Colon (tissue), 2 donors: Measurements from ENCODE around the gene PPP2R5C.

ENCODE experiments used
- FAIRE-seq: peaks from 2 replicates; lab custom pipeline; 2012; peaks lifted over from hg19 to GRCh38; lab: Jason Lieb, UNC
- donor health status: control.
- donor health status: control.

The PPP2R5C gene

DNA sequence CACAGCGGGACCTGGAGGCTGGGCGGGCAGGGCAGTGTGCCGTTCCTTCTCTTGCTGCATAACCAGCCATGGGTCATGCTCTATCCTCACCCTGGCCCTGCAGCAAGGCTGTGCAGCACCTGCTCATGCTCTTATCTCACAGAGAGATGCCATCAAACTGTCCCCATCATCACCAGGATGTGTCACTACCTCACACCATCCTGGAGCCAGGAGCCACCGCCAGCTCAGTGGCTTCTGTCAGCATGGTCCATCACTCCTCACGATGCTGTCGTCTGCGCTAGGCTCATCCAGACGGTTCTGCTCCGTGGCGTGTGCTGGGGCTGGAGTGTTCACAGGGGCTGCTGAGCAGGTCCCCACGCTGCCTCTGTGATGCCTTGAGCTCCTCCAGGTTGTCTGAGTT is 125.7 kb downstream of the PPP2R5C start:
- no peak for FAIRE-seq

- no peak for FAIRE-seq
These were observed 126.7 kb downstream of the PPP2R5C start for GRCh38 chr14:101888182-101888581.

DNA sequence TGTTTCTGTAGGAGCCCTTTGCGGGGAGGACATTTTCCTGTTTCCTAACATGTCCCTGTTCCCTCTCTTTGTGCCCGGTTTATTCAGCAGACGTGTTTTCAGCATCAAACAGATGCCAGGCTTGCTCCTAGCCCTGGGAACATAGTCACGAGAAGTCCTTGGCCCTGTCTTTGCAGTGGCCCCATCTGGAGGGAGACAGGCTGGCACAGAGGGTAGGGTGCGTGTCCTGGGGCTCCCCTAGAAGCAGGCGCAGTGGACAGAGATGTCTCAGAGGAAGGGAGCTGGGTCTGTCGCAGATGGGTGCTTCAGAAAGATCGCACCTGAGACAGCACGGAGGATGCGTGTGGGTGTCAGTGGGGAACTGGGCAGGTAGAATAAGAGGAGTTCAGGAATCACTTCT is 127.9 kb downstream of the PPP2R5C start:
- FAIRE-seq, result no peak

- no peak for FAIRE-seq
These were observed 128.4 kb downstream of the PPP2R5C start for GRCh38 chr14:101889898-101890297.

- FAIRE-seq, result no peak
These were observed 130.0 kb downstream of the PPP2R5C start for GRCh38 chr14:101891471-101891870.

DNA sequence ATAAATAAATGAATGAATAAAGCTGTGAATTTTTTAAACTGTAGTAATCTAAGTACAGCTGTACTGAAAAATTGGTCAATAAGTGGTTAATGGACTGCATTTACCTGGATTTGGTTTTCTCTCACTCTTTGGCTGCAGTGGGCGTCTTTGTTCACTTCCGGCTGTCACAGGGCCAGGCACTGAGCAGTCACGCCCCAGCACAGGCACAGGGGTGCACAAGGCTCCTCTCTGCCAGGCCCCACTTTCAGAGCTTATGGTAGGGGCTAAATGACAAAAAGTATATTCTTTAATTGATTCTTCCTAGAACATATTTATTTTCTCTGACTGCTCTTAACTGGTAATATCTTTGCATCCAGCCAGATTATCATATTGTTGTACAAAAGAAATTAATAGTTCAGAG is 132.2 kb downstream of the PPP2R5C start:
- FAIRE-seq, result no peak

- FAIRE-seq, result peak; percentile 62
These were observed 133.0 kb downstream of the PPP2R5C start for GRCh38 chr14:101894365-101895081.

- FAIRE-seq, result no peak
These were observed 133.7 kb downstream of the PPP2R5C start for GRCh38 chr14:101895256-101895655.

DNA sequence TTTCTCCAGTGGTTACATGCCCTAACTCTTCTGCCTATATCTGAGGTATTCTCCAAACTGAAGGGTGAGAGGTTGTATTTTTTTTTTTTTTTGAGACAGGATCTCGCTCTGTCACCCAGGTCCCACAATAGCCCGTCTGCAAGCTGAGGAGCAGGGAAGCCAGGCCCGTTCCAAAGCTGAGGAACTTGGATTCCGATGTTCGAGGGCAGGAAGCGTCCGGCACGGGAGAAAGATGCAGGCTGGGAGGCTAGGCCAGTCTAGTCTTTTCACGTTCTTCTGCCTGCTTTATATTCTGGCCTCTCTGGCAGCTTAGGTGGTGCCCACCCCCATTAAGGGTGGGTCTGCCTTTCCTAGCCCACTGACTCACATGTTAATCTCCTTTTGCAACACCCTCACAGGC is 135.8 kb downstream of the PPP2R5C start:
- FAIRE-seq, result no peak

GRCh38 chr14:101898416-101898815 is 136.9 kb downstream of the PPP2R5C start:
- no peak for FAIRE-seq

GRCh38 chr14:101899263-101899662 is 137.8 kb downstream of the PPP2R5C start:
- FAIRE-seq, result no peak

GRCh38 chr14:101900253-101900652 is 138.7 kb downstream of the PPP2R5C start:
- no peak for FAIRE-seq

DNA sequence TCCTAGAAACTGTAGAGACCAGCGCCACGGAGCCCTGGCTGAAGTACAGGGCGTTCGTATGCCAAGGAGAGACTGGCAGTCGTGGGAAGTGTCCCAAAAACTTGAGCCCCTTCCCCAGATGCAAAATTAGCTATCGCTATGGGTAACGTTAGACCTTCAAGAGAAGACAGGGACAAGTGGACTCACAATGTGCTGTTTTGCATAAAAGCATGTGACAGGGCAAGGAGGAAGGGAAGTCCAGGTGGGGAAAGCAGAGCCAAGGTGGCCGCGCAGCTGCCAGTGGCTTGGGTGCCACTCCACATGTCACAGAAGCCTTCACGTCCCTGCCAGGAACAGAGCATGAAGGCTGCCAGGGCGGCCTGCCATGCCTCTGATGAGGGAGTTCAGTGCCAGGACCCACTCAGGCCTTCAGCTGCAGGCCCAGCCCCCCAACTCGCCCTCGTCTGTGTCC is 141.6 kb downstream of the PPP2R5C start:
- no peak for FAIRE-seq

GRCh38 chr14:101905614-101906013 is 144.1 kb downstream of the PPP2R5C start:
- FAIRE-seq, result no peak

- FAIRE-seq, result no peak
These were observed 145.1 kb downstream of the PPP2R5C start for GRCh38 chr14:101906645-101907044.

GRCh38 chr14:101907619-101908018 is 146.1 kb downstream of the PPP2R5C start:
- no peak for FAIRE-seq

DNA sequence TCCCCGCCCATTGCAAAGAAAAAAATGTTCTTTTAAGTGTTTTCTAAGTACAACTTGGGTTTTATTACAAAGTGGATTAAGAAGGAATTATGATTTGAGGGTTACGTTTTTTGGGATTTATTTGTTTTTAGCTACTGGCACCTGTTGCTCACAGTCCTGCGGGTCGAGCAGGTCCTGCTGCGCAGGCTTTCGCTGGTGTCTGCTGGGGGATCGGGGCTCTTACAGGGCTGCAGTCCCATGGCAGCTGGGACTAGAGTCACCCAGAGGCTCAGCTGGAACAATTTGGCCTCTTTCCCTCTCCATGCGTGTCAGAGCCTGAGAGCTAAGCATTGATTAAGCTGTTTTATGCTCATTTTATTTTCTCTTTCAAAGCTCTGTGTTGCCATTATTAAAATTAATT is 147.3 kb downstream of the PPP2R5C start:
- FAIRE-seq, result no peak

GRCh38 chr14:101909371-101910096 is 148.0 kb downstream of the PPP2R5C start:
- FAIRE-seq, result no peak

DNA sequence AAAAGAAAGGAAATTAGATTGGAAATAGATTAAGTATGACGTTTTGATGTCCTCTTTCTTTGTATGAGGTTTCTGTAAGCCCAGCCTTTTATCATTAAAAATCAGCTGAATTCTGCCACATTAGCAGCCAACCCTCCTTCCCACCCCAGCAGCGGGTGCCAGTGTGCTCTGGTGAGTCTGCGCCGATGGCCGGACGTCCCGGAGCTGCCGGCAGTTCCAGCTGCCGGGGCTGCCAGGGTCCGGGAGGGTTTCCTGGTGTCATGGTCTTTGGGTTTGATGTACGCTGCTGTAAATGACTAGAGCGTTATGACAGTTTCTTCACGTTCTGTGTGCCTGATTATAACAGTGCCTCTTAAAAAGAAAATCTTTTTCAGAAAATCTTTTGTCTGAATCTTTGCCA is 151.3 kb downstream of the PPP2R5C start:
- no peak for FAIRE-seq

GRCh38 chr14:101914083-101914482 is 152.6 kb downstream of the PPP2R5C start:
- FAIRE-seq, result no peak

- FAIRE-seq, result no peak
These were observed 154.6 kb downstream of the PPP2R5C start for GRCh38 chr14:101915871-101916815.

DNA sequence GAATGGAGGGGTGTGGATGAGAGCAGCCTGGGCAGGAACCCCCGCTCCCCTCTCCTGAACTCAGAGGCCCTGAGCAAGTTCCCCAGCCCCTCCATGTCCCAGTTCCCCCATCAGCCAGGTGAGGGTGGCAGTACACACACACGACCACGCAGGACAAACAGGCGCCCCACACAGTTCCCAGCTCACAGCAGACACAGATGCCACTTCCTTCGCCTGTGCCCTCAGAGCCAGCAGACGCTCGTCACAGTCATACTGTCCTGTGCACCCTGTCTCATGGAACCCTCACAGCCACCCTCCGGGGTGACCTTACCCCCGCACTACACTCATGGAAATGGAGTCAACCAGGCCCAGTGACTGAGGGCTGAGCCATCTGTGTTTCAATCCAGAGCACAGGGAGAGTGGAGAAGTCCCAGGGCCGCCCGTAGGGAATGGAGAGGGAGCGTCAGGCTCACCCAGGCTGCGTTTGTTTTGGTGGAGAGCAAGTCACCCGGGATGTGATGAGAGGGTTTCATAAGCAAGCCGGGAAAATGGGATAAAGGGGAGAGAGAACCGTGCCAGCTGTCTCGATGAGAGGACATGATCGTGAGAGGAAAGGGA is 155.4 kb downstream of the PPP2R5C start:
- no peak for FAIRE-seq
